Stimulated activated CD8-positive, alpha-beta memory T cell treated with anti-CD3 and anti-CD28 coated beads, Interleukin-2, amount 100 ng/mL, for 48 hours (primary cell): ENCODE results near the gene CCDC116.
"Not testable (repeated sequence)": the region's sequence is repeated elsewhere in the genome, so short reads cannot be mapped to it uniquely, and the experiment has no call there.

Source experiments
- DNase-seq, 2 donors: peaks; one replicate each; pipeline ENCODE4 v3.0.0-alpha.2; 2020; ENCODE audit warnings: low read depth in 2 of 2

CCDC116 gene

DNA sequence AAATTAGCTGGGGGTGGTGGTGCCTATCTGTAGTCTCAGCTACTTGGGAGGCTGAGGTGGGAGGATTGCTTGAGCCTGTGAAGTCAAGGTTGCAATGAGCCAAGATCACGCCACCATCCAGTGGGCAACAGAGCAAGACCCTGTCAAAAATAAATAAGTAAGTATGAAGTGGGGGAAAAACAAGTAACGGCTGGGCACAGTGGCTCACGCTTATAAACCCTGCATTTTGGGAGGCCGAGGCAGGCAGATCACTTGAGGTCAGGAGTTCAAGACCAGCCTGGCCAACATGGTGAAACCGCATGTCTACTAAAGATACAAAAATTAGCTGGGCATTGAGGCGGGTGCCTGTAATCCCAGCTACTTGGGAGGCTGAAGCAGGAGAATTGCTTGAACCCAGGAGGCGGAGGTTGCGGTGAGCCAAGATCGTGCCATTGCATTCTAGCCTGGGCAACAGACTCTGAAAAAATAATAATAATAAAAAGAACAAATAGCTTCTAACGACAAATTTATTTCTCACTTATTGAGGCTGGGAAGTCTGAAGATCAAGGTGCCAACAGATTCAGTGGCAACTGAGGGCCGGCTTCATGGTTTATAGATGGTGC is 22.9 kb upstream of the CCDC116 start:
- not testable (repeated sequence) for DNase-seq

GRCh38 chr22:21611210-21611977 is 21.2 kb upstream of the CCDC116 start:
- no peak for DNase-seq

DNA sequence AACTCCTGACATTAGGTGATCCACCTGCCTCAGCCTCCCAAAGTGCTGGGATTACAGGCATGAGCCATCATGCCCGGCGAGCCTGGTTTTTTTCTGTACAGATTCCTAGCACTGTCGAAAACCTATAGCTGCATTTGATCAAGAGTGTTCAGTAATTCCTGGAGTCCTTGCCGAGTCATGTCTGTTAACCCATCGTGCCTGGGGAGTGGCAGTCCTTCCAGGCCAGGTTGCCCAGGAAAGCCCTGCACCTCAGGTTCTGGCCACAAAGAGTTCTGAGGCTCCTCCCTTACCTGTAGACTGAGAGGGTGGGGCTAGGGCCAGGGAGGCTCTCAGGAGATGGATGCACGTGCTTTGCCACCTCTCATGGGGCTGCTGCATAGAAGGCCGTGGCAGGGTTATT is 19.7 kb upstream of the CCDC116 start:
- DNase-seq, result no peak

GRCh38 chr22:21613553-21614233 is 18.9 kb upstream of the CCDC116 start:
- no peak for DNase-seq

DNA sequence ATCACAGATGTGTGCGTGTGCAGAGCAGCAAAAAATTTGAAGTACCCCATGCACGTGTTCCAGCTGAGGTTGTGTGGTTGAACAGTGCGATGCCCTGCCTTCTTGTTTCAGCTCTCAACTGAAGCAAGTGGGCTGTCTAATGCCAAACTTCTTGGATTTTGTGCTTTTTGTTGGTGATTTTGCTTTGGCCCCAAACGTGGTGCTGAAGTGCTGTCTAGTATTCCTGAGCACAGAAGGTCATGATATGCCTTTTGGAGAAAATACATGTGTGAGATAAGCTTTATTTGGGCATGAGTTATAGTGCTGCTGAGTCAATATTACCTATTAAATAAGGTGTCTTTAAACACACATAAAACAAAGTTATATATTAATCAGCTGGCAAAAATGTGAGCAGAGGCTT is 16.8 kb upstream of the CCDC116 start:
- DNase-seq, result no peak

DNA sequence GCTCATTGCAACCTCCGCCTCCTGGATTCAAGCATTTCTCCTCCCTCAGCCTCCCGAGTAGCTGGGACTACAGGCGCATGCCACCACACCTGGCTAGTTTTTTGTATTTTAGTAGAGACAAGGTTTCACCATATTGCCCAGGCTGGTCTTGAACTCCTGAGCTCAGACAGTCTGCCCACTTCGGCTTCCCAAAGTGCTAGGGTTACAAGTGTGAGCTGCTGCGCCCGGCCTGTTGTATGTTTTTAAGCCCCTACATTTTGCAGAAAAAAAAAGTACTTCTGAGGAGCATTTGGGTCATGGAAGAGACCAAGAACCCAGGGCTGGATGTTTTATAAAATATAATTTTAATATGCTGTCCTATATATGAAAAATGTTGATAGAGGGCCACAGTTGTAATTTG is 15.2 kb upstream of the CCDC116 start:
- DNase-seq, result not testable (repeated sequence)

DNA sequence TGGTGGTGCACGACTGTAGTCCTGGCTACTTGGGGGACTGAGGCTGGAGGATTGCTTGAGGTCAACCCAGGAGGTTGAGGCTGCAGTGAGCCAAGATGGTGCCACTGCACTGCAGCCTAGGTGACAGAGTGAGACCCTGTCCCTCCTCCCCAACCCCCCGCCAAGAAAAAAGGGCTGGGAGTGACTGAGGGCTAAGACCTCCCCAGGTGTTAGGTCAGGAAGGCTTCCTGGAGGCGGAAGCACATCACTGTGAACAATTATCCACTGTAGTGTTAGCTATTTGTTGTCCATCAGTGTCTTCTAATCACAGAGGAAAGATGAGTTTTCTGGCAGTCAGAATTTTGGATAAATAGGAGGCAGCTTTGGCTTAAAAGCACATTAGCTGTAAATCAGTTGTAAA is 11.5 kb upstream of the CCDC116 start:
- DNase-seq, result no peak

GRCh38 chr22:21622011-21622918 is 10.3 kb upstream of the CCDC116 start:
- no peak for DNase-seq

DNA sequence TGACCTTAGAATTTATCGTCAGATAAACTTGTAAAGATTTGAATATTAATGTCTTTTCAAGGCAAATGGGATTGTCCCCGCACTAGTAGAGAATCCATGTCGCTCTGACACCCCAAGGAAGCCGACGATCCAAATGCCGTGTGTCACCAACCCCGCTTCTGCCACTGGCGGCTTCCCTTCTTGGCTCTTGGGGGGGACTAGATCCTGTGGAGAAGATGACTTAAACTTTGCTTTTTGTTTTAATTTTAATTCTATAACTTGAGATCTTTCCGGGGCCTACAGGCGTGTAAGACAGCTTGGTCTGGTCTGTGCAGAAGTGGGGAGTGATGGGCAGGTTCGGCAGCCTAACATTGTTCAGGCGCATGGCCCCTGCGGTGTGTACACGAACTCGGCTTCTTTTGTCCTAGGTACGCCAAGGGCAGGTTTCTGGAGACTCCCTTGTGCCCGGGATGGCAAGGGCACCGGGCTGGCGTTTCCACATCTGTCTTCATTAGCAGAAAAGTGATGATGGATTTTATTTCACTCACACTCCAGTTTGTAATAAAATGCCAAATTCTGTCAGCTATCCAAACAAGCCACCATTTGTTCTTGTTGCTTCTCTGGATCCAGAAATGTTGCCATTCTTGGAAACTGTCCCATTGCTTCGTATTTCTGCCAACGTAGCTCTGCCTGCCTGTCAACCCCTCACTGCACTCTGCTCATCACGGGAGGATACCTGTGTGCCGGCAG is 9.5 kb upstream of the CCDC116 start:
- no peak for DNase-seq

DNA sequence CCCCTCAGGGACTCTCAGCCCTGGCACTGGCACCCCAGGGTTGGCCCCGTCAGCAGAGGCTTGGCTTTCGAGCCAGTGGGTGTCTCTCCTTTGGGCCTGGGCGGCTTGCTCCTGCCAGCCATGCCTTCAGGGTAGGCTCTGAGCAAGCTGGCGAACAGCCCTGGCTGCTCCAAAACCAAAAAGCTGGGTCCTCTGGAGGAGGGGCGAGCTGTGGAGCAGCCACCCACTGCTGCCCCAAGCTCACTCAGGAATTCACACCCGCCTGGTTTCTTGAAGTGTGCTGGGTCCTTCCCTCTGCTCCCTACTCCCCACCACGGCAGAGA is 9.0 kb upstream of the CCDC116 start:
- DNase-seq, result no peak

- DNase-seq, result peak; percentile 39 to 50
These were observed 8.3 kb upstream of the CCDC116 start for GRCh38 chr22:21624120-21624879.

DNA sequence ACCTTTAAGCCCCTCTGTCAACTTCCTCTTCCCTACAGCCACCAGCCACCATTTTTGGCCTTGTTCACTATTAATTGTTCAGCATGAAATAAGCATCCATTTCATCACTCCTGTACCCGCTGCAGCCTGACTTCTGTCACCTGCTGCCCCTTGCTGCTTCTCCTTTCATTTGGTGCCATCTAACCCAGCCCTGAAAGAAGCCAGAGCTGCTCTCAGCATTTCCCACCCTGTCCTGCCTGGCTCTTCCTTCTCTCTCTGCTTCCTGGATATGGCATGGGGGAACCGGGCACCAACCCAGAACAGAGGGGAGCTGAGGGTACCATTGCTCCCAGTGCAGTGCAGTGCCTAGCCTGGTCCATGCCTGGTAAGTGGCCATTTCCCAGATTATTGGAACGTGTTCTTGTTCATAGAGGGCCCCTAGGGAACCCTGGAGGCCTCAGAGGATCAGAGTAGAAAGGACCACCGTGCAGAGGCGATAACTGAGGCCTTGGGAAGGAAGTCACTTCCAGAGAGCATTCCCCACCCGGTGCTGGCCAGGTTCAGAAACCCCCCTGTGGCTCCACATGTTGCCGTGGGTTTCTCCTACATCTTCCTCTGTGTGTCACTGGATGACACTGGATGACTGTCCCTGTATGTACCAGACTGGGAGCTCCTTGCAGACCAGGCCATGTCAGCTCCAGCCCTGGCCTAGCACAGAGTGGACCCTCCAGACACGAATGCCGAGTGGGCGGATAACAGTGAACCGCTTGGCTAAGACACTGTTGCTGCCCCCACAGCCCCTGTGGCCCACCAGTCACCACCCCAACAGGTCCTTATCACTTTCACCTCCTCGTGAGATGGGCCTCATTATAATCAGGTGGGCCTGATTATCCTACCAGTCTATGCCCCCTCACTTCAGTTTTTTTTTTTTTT is 7.4 kb upstream of the CCDC116 start:
- DNase-seq, result no peak

DNA sequence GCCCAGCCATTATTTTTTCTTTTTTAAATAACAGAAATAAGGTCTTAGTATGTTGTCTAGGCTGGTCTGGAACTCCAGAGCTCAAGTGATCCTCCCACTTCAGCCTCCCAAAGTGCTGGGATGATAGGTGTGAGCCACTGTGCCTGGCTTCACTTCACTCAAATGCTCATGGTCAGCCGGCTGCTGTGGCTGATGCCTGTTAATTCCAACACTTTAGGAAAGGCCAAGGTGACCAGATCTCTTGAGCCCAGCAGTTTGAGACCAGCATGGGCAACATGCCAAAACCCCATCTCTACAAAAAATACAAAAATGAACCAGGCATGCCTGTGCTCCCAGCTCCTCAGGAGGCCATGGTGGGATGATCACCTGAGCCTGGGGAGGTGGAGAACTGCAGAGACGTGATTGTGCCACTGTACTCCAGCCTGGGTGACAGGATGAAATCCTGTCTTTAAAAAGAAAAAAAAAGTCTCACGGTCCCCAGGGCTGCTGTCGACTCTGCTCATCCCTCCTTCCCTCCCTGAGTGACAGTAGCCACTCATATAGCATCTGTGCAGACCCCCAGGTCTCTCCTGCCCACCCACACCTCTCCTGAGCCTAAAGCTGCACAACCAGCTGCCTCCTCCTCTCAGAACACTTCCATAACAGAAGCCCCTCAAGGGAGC is 6.4 kb upstream of the CCDC116 start:
- no peak for DNase-seq

DNA sequence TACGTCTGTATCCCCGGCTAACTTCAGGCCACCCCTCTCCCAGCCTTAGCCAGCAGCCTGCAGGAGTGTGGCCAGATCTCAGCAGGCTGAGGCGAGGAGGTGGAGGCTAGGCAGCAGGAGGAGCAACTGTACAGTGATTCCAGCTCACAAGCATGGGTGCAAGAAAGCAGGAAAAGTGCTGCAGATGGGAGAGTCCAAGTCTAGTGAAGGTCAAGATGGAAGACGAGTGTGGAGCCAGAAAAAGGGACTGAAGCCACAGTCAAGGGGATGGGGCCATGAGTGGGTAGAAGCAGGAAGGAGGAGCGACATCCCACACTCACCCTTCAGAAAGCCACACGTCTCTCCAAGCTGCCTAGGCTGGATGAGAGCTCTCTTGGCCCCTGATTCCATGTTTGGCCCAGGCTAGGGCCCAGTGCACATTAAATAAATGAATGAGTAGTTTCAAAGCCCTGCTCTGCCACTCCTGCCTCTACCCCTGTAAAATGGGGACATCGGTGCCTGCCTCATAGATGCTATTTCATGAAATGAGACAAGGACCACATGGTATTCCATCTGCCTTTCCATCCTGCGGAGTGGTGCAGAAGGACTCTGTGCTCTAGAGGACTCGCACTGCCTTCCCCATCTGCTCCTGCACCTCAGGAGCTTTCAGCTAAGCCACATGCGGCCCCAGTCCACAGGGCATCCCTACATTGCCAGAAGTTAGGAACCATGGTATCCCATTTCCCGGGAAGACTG is 5.7 kb upstream of the CCDC116 start:
- DNase-seq, result no peak

DNA sequence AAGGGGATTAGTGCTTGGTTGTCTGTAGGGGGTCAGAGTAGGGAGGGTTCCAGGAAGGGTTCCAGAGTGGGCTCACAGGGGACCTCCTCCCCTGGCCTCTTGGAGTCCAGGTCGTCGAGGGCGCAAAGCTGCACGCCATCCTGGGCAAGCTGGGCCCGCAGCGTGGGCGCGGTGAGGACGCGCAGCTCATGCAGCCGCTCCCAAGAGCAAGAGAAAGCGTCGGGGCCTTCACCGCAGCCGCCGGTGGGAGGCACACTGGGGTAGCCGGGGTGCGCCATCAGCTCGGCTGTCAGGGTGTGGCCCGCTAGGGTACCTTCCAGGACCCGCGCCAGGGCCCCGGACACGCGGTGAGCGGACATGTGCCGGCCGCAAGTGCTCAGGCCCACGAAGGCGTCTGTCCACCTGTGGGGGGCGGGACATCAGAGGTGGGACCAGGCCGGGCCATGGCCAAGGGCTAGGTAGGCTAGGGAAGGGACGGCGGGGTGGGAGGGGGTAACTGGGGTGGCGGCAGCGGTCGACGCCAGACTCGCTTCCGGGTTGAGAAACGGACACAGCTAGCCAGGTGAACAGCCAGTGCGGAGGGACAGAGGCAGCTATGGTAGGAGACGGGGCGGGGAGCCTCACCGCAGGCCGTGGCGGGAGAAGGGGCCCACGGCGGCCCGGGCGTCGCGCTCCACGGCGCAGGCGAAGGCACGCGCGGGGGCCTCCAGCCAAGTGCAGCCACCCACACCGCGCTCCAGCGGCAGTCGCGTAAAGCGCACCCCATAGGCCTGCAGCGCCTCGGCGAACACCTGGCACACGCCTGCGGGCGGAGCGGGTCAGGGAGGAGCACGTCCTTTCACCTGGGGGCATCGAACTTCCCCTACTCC is 3.9 kb upstream of the CCDC116 start:
- no peak for DNase-seq

DNA sequence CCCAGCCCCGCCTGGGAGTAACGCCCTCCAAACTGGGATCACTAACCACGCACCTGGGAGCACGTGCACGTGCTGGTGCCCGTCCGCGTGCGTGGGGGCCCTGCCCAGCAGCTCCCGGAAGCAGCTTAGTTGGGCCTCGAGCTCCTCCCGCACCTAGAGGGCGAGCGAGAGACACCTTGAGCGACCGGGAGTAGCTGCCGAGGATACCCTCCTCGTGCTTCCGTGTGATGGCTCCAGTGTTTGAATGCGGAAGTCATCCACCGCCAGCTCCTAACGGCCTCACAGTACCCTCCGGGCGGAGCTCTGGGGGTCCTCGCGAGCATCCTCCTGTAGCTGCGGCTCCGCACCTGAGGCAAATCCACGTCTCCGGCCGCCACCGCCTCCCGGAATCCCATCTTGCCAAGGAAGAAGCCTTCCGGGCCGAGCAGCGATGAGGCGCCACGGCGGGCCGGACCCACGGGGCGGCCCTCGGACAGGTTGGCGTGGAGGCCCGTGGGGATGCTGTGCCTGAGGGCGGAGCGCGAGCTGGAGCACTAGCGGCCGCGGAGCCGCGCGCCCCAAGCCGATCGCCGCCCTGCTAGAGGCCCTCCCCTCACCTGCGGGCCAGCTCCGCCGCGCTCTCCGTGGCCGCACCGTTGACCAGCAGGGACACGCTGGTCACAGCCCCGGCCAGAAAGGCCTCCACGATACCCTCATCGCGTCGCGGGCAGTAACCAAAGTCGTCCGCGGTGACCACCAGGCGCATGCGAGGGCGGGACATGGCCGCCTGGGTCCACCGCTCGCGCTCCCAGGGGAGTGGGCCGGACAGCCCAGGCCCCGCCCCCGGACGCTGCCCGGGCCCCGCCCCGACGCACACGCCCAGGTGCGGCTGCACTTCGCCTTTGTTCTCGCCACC is 3.1 kb upstream of the CCDC116 start, which contains the start of gene YDJC:
YDJC (minus strand) TSS at position 768 of the 895 bp plus-strand sequence; CDS start at position 760, 8 bp downstream.
- DNase-seq, result peak; percentile 94 to 96
